ENCODE measurements around the gene TTLL5. TPM values are rescaled to one million over a fixed set of nuclear protein-coding genes. Genes with fewer than 3 reads are reported as not detected.

TTLL5 gene
- polyA plus RNA-seq, 2 donors: 10.5 to 10.6 TPM

DNA sequence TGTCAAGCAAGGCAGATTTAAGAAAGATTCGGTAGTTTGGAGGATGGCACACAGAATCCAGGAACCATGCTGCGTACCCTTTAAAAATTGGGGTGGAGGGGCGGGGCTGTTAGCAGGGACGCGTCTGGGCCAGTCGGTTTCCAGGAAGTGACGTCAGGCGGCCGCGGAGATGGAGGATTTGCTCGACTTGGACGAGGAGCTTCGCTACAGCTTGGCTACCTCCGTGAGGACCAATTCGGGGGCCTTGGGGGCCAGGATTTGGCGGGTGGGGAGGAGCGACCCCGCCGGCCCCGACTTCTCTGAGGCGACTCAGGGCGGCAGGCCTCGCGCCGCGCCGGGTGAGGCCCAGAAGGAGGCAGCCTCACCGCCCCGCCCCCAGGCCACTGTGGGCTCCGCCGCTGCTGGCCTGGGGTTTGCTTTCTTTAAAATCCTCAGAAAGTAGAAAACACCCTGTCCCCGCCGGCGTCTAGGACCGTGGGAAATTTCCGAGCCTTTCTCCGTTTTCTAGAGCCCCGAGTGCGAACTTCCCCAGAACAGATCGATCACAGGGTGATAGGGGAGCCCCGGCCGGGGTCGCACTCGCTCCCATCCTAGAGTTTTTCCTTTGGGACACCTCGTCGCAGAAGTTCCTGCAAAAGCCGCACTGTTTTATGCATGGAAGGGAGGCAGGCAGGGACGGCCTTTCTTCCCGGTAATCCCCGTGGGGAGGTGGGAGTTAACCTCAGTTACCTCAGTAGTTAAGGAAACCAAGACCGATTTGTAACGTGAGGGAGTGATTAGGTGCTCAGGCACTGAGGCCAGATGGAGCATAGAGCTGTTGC is 324.8 kb downstream of the TTLL5 start, which contains the start of gene IFT43:
TSS of gene IFT43 (plus strand) at position 146 of the 821 bp plus-strand sequence. CDS start at position 170, 24 bp downstream.
- 0 to 1% methylated on average over 46 to 52 of the region's 52 CpGs for WGBS, 2 donors
- Histone ChIP-seq H3K27ac (ENCODE audit: low read depth in 2 of 2, low read length in 1 of 2) (peak within 1 kb of the TSS; percentile 71 to 85), H3K27me3 (ENCODE audit: control insufficient read depth in 1 of 2, insufficient read depth in 2 of 2, low read length in 2 of 2) (no peaks in the 10 kb centered on the region)

DNA sequence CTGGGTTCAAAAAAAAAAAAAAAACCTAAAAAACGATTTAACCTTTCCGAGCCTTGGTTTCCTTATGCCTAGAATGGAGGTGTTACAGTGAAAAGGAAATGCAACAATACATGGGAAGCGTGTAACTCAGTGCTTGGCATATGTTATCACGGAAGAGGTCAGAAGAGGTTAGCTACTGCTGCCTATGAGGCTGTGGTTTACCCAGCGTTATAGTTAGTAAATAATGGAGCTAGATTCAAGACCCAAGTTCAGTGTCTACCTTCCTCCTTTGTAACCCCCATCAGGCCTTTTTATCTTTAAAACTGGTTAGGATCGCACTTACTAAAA is 325.4 kb downstream of the TTLL5 start:
- Histone ChIP-seq H3K9me3 (ENCODE audit: control insufficient read depth in 2 of 2, insufficient read depth in 1 of 2, low read depth in 1 of 2, low read length in 1 of 2) (no peaks in the 10 kb centered on the region), H3K27me3 (ENCODE audit: control insufficient read depth in 1 of 2, insufficient read depth in 2 of 2, low read length in 2 of 2) (no peaks in the 10 kb centered on the region), H3K4me1 (ENCODE audit: control insufficient read depth in 2 of 2, insufficient read depth in 2 of 2, low read length in 1 of 2) (peaks cover 0 to 2% of the 10 kb centered on the region in 2 donors), H3K4me3 (ENCODE audit: low read depth in 1 of 2, low read length in 2 of 2) (peak overlapping the region; percentile 77 to 100), H3K27ac (ENCODE audit: low read depth in 2 of 2, low read length in 1 of 2) (peak overlapping the region in 1 of 2 donors; percentile 85), H3K36me3 (ENCODE audit: control insufficient read depth in 2 of 2, insufficient read depth in 2 of 2, low read length in 1 of 2) (peaks cover 0 to under 1% of the 10 kb centered on the region in 2 donors)
- WGBS, 2 donors: 19 to 23% methylated on average over 6 of the region's 6 CpGs

More for the DNA sequence above, 324.8 kb downstream of the TTLL5 start, which contains the start of gene IFT43:
- peaks cover under 1 to 4% of the 10 kb centered on the region in 2 donors for H3K4me1 ChIP-seq (ENCODE audit: control insufficient read depth in 2 of 2, insufficient read depth in 2 of 2, low read length in 1 of 2)
- H3K9me3 ChIP-seq (ENCODE audit: control insufficient read depth in 2 of 2, insufficient read depth in 1 of 2, low read depth in 1 of 2, low read length in 1 of 2): no peaks in the 10 kb centered on the region
- peak within 1 kb of the TSS; percentile 77 to 100 for H3K4me3 ChIP-seq (ENCODE audit: low read depth in 1 of 2, low read length in 2 of 2)
- no peaks in the 10 kb centered on the region for H3K36me3 ChIP-seq (ENCODE audit: control insufficient read depth in 2 of 2, insufficient read depth in 2 of 2, low read length in 1 of 2)

DNA sequence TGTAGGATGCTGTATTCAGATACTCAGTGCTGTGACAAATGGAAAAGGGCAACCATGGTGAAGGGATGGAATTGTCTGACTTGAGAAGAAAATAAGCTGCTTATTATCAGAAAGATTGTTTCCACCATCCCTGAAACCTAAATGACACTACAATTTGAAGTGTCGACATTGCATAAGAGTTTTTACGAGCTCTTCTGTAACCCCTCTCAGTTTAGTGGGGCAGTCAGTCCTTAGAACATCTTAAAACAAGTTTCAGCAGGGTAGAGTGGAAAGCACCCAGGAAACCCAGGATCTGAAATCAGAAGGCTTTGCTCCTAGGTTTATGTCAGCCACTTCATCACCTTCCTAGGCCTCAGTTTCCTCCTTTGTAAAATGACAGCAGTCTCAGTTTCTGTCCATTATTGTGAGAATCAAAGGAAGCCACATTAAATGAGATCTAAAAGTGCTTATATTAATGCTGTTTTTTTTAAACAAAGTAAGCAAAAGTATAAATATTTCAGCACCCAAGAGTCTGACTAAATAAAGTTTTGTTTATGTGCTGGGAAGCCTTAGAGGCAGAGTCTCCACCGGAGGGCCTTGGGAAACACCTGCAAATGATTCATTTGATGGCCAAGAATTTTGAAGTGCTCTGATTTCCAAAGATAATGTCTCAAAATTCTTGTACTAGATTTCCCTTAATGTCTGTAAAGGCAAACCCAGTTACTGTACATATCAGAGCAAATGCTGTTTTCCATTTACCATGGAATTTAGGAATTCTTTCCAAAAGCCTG is 326.3 kb downstream of the TTLL5 start:
- Histone ChIP-seq H3K27me3 (ENCODE audit: control insufficient read depth in 1 of 2, insufficient read depth in 2 of 2, low read length in 2 of 2) (no peaks in the 10 kb centered on the region), H3K27ac (ENCODE audit: low read depth in 2 of 2, low read length in 1 of 2) (no peak overlapping the region), H3K9me3 (ENCODE audit: control insufficient read depth in 2 of 2, insufficient read depth in 1 of 2, low read depth in 1 of 2, low read length in 1 of 2) (no peaks in the 10 kb centered on the region), H3K36me3 (ENCODE audit: control insufficient read depth in 2 of 2, insufficient read depth in 2 of 2, low read length in 1 of 2) (peaks cover 0 to 4% of the 10 kb centered on the region in 2 donors), H3K4me1 (ENCODE audit: control insufficient read depth in 2 of 2, insufficient read depth in 2 of 2, low read length in 1 of 2) (peaks cover 0 to 2% of the 10 kb centered on the region in 2 donors), H3K4me3 (ENCODE audit: low read depth in 1 of 2, low read length in 2 of 2) (no peak overlapping the region)
- 62 to 70% methylated on average over 3 of the region's 3 CpGs for WGBS, 2 donors

DNA sequence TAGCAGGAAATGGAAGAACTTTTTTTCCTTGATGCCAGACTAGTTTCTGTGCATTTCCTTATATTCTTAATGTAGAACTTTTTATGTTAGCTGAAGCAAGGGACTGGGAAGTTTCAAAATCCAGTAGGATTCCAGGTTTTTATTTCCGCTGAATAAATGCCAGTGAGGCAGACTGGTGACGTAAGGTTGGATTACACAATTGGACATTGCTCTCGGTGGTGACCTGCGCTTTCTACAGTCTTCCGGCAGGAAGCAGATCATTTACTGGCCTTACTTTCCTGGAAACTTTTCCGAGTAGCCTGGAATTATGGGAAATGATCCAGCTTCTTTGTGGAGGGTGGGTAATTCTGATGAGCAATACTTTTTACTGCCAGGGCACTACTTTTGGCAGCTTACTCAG is 328.1 kb downstream of the TTLL5 start:
- no peaks in the 10 kb centered on the region for H3K9me3 ChIP-seq (ENCODE audit: control insufficient read depth in 2 of 2, insufficient read depth in 1 of 2, low read depth in 1 of 2, low read length in 1 of 2)
- peak overlapping the region in 1 of 2 donors; percentile 12 for H3K27ac ChIP-seq (ENCODE audit: low read depth in 2 of 2, low read length in 1 of 2)
- no peaks in the 10 kb centered on the region for H3K4me1 ChIP-seq (ENCODE audit: control insufficient read depth in 2 of 2, insufficient read depth in 2 of 2, low read length in 1 of 2)
- peaks cover 0 to 4% of the 10 kb centered on the region in 2 donors for H3K36me3 ChIP-seq (ENCODE audit: control insufficient read depth in 2 of 2, insufficient read depth in 2 of 2, low read length in 1 of 2)
- H3K27me3 ChIP-seq (ENCODE audit: control insufficient read depth in 1 of 2, insufficient read depth in 2 of 2, low read length in 2 of 2): no peaks in the 10 kb centered on the region
- WGBS, 2 donors: 68 to 70% methylated on average over 6 of the region's 6 CpGs
- H3K4me3 ChIP-seq (ENCODE audit: low read depth in 1 of 2, low read length in 2 of 2): no peak overlapping the region

DNA sequence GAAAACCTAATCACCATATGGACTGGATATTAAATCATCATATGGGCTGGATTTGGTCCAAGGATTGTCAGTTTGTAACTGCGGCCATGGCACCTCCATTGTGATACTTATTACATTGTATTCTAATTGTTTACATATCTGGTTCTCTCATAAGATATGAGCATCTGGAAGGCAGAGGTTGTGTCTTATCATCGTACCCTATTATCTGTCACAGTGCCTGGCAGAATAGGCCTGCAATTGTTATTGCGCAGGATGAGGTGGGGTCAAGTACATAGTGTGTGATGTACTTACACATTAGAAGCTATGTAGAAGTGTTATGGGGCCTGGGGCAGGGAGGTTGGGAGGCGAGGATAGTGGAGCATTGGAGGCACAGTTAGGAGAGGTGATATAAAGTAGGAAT is 329.3 kb downstream of the TTLL5 start:
- no peaks in the 10 kb centered on the region for H3K27me3 ChIP-seq (ENCODE audit: control insufficient read depth in 1 of 2, insufficient read depth in 2 of 2, low read length in 2 of 2)
- 95 to 96% methylated on average over 4 of the region's 4 CpGs for WGBS, 2 donors
- no peak overlapping the region for H3K27ac ChIP-seq (ENCODE audit: low read depth in 2 of 2, low read length in 1 of 2)
- H3K4me1 ChIP-seq (ENCODE audit: control insufficient read depth in 2 of 2, insufficient read depth in 2 of 2, low read length in 1 of 2): no peaks in the 10 kb centered on the region
- H3K36me3 ChIP-seq (ENCODE audit: control insufficient read depth in 2 of 2, insufficient read depth in 2 of 2, low read length in 1 of 2): peaks cover 0 to 4% of the 10 kb centered on the region in 2 donors
- no peak overlapping the region for H3K4me3 ChIP-seq (ENCODE audit: low read depth in 1 of 2, low read length in 2 of 2)
- H3K9me3 ChIP-seq (ENCODE audit: control insufficient read depth in 2 of 2, insufficient read depth in 1 of 2, low read depth in 1 of 2, low read length in 1 of 2): no peaks in the 10 kb centered on the region

DNA sequence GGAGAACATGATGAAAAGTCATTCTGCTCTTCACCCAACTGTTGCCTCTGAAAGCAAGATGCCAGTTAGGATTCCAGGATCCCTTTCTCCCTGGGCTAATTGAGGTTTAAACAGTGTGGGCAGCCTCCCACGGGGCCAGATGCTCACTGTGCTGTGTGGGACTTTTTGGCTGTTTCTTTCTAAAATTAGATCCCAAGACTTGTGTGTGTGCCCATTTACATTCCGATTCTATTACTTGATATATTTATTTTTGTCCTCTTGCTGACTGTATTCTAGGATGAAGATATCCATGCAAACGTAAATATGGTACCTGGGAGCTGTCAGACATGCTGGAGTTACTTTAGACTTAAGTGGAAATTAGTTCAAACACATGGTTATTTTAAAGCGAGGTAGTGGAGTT is 330.7 kb downstream of the TTLL5 start:
- Histone ChIP-seq H3K27me3 (ENCODE audit: control insufficient read depth in 1 of 2, insufficient read depth in 2 of 2, low read length in 2 of 2) (no peaks in the 10 kb centered on the region), H3K9me3 (ENCODE audit: control insufficient read depth in 2 of 2, insufficient read depth in 1 of 2, low read depth in 1 of 2, low read length in 1 of 2) (no peaks in the 10 kb centered on the region), H3K36me3 (ENCODE audit: control insufficient read depth in 2 of 2, insufficient read depth in 2 of 2, low read length in 1 of 2) (peaks cover 0 to 4% of the 10 kb centered on the region in 2 donors), H3K4me3 (ENCODE audit: low read depth in 1 of 2, low read length in 2 of 2) (no peak overlapping the region), H3K27ac (ENCODE audit: low read depth in 2 of 2, low read length in 1 of 2) (no peak overlapping the region), H3K4me1 (ENCODE audit: control insufficient read depth in 2 of 2, insufficient read depth in 2 of 2, low read length in 1 of 2) (no peaks in the 10 kb centered on the region)
- WGBS, 2 donors: 71 to 74% methylated on average over 4 of the region's 4 CpGs

DNA sequence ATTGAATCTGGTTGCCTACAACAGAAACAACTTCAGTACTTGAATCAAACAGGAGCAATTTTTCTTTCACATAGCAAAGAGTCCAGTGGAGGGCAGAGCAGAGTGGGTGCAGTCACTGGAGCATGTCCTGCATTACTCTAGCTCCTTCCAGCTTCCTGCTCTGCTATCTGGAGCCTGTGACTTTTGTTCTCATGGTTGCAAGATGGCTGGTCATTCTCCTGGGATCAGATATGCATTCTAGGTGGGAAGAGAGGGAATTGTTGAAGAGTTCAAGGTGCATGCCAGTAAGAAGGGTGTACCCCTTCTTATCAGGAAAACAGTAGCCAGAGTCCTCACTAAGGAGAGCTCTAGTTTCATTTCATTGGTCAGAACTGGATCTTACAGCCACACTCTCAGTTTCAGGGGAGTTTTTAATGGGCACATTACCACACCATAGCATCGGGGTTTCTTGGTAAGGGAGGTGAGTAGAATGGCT is 332.6 kb downstream of the TTLL5 start:
- 83 to 89% methylated on average over 1 of the region's 1 CpG for WGBS, 2 donors
- H3K27ac ChIP-seq (ENCODE audit: low read depth in 2 of 2, low read length in 1 of 2): no peak overlapping the region
- no peak overlapping the region for H3K4me3 ChIP-seq (ENCODE audit: low read depth in 1 of 2, low read length in 2 of 2)
- H3K27me3 ChIP-seq (ENCODE audit: control insufficient read depth in 1 of 2, insufficient read depth in 2 of 2, low read length in 2 of 2): no peaks in the 10 kb centered on the region
- H3K36me3 ChIP-seq (ENCODE audit: control insufficient read depth in 2 of 2, insufficient read depth in 2 of 2, low read length in 1 of 2): peaks cover 4 to 8% of the 10 kb centered on the region in 2 donors
- no peaks in the 10 kb centered on the region for H3K9me3 ChIP-seq (ENCODE audit: control insufficient read depth in 2 of 2, insufficient read depth in 1 of 2, low read depth in 1 of 2, low read length in 1 of 2)
- H3K4me1 ChIP-seq (ENCODE audit: control insufficient read depth in 2 of 2, insufficient read depth in 2 of 2, low read length in 1 of 2): no peaks in the 10 kb centered on the region

DNA sequence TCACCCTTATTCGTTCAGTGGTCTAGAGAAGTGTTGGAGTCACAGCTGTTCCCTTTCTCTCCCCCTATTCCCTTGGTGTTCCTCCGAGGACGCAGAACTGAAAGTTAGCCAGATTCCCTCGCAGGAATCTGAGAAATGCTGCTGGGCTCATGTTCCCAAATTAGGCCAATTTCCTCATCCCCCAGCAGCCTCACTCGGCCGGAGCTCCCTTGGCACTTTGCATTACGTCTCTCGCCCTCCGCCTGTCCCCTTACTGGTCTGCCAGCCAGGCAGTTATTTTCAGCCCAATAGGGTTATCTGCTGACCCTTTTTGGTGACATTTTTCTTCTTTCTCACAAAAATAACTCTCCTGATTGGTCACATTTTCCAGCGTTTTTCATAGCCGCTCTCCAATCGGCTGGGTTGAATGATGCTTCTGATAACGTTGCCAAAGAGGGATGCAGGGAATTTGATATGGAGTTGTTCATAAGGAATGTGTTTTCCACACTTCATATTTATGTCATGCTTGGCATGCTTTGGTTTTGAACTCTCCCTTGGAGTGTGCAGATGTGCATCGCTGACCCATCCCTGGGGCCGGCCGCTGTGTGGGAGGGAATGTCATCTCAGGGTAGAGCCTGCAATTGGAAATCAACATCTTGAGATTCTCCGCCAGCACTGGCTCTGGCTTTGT is 334.5 kb downstream of the TTLL5 start:
- no peak overlapping the region for H3K4me3 ChIP-seq (ENCODE audit: low read depth in 1 of 2, low read length in 2 of 2)
- no peaks in the 10 kb centered on the region for H3K4me1 ChIP-seq (ENCODE audit: control insufficient read depth in 2 of 2, insufficient read depth in 2 of 2, low read length in 1 of 2)
- H3K9me3 ChIP-seq (ENCODE audit: control insufficient read depth in 2 of 2, insufficient read depth in 1 of 2, low read depth in 1 of 2, low read length in 1 of 2): no peaks in the 10 kb centered on the region
- no peaks in the 10 kb centered on the region for H3K27me3 ChIP-seq (ENCODE audit: control insufficient read depth in 1 of 2, insufficient read depth in 2 of 2, low read length in 2 of 2)
- peak overlapping the region; percentile 38 to 67 for H3K27ac ChIP-seq (ENCODE audit: low read depth in 2 of 2, low read length in 1 of 2)
- 71 to 76% methylated on average over 17 of the region's 17 CpGs for WGBS, 2 donors
- H3K36me3 ChIP-seq (ENCODE audit: control insufficient read depth in 2 of 2, insufficient read depth in 2 of 2, low read length in 1 of 2): peaks cover 4 to 8% of the 10 kb centered on the region in 2 donors

DNA sequence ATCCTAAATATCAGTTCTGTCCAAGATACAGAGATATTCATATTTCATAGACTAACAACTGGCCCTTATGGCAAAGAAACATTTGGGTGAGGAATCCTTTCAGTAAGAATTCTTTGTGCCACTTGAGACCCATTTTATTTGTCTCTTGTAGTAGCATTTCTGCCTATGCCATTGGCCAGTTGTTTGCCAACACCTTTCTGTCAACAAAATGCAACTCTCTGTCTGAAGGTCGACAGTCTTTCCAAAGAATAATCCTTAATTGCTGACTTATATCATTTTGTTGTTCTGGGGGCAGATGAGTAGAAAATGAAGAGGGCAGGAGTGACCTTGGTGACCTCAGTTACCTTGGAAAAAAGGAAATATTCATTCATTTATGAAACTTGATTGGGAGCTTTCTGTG is 335.4 kb downstream of the TTLL5 start:
- peaks cover 3 to 8% of the 10 kb centered on the region in 2 donors for H3K36me3 ChIP-seq (ENCODE audit: control insufficient read depth in 2 of 2, insufficient read depth in 2 of 2, low read length in 1 of 2)
- no peaks in the 10 kb centered on the region for H3K27me3 ChIP-seq (ENCODE audit: control insufficient read depth in 1 of 2, insufficient read depth in 2 of 2, low read length in 2 of 2)
- H3K9me3 ChIP-seq (ENCODE audit: control insufficient read depth in 2 of 2, insufficient read depth in 1 of 2, low read depth in 1 of 2, low read length in 1 of 2): no peaks in the 10 kb centered on the region
- H3K4me1 ChIP-seq (ENCODE audit: control insufficient read depth in 2 of 2, insufficient read depth in 2 of 2, low read length in 1 of 2): no peaks in the 10 kb centered on the region
- 48 to 64% methylated on average over 1 of the region's 1 CpG for WGBS, 2 donors
- peak overlapping the region in 1 of 2 donors; percentile 32 for H3K27ac ChIP-seq (ENCODE audit: low read depth in 2 of 2, low read length in 1 of 2)
- H3K4me3 ChIP-seq (ENCODE audit: low read depth in 1 of 2, low read length in 2 of 2): no peak overlapping the region
